D721Med (cell line): ENCODE results near the gene WDHD1.

Experiments
- DNase-seq: peaks from one replicate; pipeline ENCODE4 v3.0.0; 2011; ENCODE audit warnings: low spot score; ENCODE audit not compliant: insufficient read length
- FAIRE-seq: peaks from 2 replicates; lab custom pipeline; 2011; peaks lifted over from hg19 to GRCh38; lab: Jason Lieb, UNC
- TF ChIP-seq, protein P1 (sequence below): IDR thresholded peaks from 2 replicates; pipeline ENCODE4 v1.5.1; 2012; ENCODE audit warnings: mild to moderate bottlenecking, control low read depth; ENCODE audit not compliant: insufficient read depth; ENCODE audit errors: missing control alignments

WDHD1 gene

DNA sequence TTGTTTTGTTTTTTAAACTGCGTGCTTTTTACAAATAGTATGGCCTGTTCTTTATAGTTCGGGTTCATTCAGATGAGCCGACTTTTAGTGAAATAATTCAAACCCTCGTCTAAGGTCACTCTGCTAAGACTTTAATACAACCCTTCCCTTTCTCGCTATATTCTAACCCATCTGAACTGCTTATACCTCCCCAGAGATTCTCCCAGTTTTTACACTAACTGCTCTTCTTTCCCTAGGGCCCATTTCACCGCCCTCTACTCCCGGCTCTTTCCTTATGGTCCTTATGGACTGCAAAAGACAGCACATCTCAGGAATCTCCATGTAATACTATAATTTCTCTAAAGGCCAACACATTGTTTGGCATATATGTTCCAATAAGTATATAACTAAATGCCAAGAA lies 26.6 kb upstream of the WDHD1 start:
- TF ChIP-seq, protein P1, sequence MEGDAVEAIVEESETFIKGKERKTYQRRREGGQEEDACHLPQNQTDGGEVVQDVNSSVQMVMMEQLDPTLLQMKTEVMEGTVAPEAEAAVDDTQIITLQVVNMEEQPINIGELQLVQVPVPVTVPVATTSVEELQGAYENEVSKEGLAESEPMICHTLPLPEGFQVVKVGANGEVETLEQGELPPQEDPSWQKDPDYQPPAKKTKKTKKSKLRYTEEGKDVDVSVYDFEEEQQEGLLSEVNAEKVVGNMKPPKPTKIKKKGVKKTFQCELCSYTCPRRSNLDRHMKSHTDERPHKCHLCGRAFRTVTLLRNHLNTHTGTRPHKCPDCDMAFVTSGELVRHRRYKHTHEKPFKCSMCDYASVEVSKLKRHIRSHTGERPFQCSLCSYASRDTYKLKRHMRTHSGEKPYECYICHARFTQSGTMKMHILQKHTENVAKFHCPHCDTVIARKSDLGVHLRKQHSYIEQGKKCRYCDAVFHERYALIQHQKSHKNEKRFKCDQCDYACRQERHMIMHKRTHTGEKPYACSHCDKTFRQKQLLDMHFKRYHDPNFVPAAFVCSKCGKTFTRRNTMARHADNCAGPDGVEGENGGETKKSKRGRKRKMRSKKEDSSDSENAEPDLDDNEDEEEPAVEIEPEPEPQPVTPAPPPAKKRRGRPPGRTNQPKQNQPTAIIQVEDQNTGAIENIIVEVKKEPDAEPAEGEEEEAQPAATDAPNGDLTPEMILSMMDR, result no peak
- FAIRE-seq, result no peak

DNA sequence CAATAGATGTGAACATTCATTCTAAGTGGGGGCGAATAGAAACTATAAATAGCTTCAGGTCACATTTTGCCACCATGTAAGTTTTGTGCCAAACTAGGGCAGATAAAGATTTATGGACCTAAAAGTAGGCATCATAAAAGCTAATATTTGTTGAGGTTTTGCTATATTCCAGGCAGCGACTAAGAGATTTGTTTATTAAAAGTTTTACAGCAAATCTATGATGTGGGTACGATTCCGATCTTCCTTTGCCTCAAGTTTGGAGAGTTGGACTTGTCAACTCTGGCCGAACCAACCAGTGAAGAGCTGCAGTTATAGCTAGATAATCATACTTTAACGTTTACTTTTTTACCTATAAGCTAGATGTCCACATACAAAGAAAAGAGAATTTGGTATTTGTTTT lies 26.1 kb upstream of the WDHD1 start:
- DNase-seq (no peak), FAIRE-seq (no peak)

More for the DNA sequence above, 26.6 kb upstream of the WDHD1 start:
- no peak for DNase-seq

DNA sequence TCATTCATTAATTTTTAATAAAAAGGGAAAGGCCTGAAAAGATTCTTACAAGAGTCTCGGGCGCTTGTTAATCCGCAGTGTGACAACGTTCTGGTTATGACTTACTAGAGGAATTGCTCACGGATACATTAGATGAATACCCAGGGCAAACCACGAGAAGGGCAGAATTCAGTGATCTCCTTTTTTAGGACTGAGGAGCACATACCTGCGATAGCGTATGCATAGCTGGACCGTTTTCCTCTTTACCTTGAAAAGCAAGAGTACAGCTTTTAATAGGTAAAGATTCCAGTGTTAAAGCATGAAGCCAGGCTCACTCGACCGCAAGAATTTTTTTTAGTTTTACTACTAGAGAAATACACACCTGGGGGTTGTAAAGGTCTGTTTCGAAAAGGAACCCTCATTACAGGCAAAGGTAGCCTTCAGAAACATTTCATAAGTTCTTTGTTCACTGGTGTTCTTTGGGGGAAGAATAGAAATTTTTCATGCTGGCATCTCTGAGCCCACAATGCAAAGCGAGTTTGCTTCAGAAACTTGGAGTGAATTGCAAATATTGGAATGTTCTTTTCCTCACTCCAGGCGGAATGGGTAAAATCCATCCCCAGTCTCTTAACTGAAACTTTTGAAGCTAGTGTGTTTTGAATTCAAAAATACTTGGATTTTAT lies 25.5 kb upstream of the WDHD1 start:
- DNase-seq (no peak), FAIRE-seq (no peak)
- TF ChIP-seq, protein P1, result no peak

More for the DNA sequence above, 26.1 kb upstream of the WDHD1 start:
- TF ChIP-seq, protein P1, result no peak

DNA sequence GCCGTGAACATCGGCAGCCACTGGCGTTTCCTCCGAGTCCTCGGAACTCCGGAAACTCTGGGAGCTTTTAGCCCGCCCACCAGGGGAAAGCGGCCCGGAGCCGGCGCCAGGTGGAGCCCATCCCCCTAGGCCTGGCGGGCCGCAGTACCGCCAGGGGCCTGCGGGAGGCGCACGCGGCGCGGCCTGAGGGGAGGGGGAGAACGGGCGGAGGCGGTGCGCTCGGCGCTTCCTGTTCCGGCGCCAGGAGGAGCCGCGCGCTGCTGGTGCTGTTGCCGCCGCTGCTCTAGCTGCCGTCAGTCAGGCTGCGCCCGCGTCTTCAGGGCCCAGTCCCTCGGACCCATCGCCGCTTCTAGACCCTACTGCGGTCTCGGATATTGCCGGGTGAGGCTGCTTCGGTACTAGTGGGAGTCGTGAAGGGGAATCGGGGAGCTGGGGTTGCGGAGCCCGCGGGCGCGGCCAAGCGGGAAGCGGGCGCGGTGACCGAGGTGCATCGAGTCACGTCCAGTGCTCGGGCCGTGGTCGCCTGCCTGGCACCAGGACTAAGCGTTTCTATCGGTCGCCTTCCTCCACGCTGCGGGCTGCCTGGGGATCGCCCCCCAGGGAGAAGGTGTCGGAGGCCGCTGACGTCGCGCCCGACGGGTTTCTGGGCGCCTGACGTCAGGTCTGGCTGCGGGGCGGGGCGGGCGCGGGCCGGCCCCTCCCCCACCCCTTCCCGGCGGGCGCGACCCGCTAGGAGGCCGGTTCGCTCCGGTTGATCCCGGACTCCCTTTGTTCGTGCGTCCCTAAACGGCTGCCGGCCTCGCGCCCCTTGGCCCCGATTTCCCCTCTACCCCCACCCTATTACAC lies 24.7 kb upstream of the WDHD1 start, which contains the start of gene MAPK1IP1L:
TSS of gene MAPK1IP1L (plus strand) at position 225 of the 846 bp plus-strand sequence. CDS start 10,037 bp downstream, outside the sequence.
- TF ChIP-seq, protein P1, result peak; percentile 79
- DNase-seq, result peak; percentile 70
- FAIRE-seq, result no peak

DNA sequence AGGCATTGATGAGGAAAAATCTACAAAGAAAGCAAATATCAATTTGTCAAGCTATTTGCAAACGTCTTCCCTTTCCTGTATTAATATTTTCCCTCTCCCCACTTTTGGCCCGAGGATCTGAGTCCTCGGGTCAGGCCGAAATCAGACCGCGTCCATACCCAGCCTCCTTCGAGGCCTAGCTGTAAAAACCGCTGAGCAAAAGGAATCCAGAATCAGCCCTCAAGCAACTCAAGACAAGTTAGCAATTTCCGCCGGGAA lies 24.2 kb upstream of the WDHD1 start:
- TF ChIP-seq, protein P1, result no peak
- no peak for FAIRE-seq
- no peak for DNase-seq

DNA sequence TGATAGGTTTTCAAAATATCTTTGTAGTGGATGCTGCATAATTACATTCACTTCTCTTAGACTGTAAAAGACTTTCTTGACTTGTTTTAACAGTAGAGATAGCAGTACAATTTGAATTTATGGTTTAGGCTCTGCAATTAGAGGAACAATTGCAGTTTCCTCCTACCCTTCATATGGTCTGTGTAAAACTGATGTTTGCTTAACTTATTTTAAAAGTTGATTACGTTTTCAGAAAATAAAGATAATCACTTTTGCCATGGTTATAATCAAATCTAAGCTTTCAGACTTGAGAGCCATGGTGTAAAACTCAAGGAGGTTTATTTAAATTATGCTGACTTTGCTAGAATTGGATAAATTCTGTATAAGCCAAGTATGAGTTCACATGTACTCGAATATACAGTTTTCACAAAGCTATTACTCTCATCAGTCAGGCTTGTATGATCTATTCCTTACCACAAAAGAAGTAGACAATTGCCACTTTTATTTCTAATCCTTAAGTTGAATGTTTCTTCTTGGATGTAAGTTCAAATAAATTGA lies 22.1 kb upstream of the WDHD1 start:
- FAIRE-seq, result no peak

More for the DNA sequence above, 22.1 kb upstream of the WDHD1 start:
- TF ChIP-seq, protein P1, result no peak
- no peak for DNase-seq
